GM13976 (cell line): ENCODE measurements around the gene KRTAP4-4.
"Not testable (repeated sequence)": the region's sequence is repeated elsewhere in the genome, so short reads cannot be mapped to it uniquely, and the experiment has no call there.

Source experiments
- DNase-seq: peaks from one replicate; pipeline ENCODE4 v3.0.0; 2012; ENCODE audit warnings: low spot score
- in situ Hi-C: fragments of 300-500 bp; cut with MboI; formaldehyde crosslinking; loops from one replicate; pipeline ENCODE4 v1.12.0; 2022; ENCODE audit warnings: low sequenced_read_pairs, mixed read lengths, inconsistent platforms; ENCODE audit not compliant: unreplicated experiment
- TF ChIP-seq, protein P1 (sequence below): IDR thresholded peaks from 2 replicates; pipeline ENCODE4 v1.5.1; 2012; ENCODE audit warnings: borderline replicate concordance, mild to moderate bottlenecking; ENCODE audit not compliant: insufficient read depth; ENCODE audit errors: extremely low read depth, missing control alignments, control extremely low read depth

Gene KRTAP4-4

DNA sequence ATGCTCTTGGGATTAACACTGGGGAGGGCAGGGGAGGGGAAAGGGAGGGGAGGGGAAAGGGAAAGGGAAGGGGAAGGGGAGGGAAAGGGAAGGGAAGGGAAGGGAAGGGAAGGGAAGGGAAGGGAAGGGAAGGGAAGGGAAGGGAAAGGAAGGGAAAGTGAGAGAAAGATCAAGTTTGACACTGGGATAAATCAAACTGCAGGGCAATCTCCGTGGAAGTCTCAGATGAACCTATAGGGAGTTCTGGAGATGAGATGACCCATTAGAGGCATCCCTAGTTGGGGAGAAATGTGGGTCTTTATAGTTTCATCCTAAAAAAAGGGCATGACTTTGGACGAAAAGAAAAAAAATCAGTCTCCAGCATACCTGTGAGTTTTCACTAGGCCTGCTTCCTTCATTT, 38.8 kb downstream of the KRTAP4-4 start:
- TF ChIP-seq, protein P1, sequence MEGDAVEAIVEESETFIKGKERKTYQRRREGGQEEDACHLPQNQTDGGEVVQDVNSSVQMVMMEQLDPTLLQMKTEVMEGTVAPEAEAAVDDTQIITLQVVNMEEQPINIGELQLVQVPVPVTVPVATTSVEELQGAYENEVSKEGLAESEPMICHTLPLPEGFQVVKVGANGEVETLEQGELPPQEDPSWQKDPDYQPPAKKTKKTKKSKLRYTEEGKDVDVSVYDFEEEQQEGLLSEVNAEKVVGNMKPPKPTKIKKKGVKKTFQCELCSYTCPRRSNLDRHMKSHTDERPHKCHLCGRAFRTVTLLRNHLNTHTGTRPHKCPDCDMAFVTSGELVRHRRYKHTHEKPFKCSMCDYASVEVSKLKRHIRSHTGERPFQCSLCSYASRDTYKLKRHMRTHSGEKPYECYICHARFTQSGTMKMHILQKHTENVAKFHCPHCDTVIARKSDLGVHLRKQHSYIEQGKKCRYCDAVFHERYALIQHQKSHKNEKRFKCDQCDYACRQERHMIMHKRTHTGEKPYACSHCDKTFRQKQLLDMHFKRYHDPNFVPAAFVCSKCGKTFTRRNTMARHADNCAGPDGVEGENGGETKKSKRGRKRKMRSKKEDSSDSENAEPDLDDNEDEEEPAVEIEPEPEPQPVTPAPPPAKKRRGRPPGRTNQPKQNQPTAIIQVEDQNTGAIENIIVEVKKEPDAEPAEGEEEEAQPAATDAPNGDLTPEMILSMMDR = no peak
- no peak for DNase-seq
- in situ Hi-C loops = no loop called here

DNA sequence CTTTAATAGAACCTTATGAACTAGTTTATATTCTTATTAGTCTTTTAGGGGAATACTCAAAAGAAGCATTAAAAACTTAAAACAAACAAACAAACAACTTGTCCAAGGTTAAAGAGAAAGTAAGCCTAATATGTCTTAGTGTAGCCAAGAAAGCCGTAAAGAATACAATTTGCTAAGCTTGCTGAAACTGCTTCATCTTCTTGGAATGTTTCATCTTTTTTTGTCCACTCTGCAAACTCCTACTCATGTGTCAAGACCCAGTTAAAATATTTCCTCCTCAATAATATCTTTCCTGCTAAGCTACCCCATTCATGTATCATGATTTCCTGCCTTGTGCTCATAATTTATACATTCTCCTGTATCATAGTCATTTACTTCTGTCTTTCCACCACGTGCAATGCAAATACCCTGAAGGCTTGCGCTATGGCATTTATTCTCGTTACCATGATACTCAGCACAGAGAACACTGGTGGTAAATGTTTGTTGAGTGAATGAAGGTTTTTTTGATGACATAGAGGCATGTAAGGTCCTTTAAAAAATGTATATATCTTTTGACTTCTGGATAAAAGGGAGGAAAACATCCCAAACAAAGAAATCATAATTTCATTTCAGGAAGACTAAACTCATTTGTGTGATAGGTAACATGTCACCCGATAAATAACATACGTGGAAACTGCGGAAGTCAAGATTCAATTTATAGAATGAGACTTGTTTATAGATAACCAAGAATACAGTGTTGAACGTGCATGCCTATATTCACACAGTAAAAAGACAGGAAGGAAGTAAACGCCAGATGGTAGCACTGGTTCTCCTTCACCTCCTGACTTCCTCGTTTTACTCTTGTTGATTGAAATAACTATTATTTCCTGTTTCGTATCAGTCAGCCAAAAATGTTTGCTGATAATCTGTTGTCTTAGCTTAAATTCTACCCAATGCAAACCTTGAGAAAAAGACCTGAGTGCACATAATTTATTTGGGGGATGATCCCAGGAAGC, 40.6 kb downstream of the KRTAP4-4 start:
- DNase-seq, in situ Hi-C loops: not testable (repeated sequence)

DNA sequence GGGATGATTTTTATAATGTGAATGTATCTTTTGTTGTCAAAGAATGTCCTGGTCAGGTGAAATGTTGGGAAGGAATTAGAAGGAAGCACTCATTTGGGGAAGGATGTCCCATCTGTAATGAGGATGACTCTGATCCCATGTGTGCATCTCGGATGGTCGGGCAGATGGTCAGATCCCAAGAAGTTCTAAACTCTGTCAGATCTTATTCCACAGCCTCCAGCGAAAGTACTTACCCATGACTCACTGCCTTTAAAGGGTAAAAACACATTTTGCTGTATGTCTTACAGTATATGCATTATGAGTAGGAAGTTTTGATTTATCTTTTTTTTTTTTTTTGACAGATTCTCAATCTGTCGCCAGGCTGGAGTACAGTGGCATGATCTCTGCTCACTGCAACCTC, 41.8 kb downstream of the KRTAP4-4 start:
- in situ Hi-C loops = no loop called here
- TF ChIP-seq, protein P1 = no peak
- no peak for DNase-seq

DNA sequence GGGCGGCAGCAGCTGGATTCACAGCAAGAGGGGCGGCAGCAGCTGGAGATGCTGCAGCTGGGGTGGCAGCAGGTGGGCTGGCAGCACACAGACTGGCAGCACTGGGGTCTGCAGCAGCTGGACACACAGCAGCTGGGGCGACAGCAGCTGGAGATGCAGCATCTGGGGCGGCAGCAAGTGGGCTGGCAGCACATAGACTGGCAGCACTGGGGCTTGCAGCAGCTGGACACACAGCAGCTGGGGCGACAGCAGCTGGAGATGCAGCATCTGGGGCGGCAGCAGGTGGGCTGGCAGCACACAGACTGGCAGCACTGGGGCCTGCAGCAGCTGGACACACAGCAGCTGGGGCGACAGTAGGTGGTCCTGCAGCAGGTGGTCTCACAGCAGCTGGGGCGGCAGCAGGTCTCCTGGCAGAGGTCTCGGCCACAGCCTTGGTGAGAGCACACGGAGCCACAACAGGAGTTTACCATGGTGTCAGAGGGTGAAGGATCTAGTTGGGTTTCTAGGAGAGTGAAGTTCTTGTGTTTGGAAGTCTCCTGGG, 42.6 kb downstream of the KRTAP4-4 start, which contains the start of gene KRTAP4-11:
Gene KRTAP4-11 (minus strand): TSS at position 528 of the 541 bp plus-strand sequence. CDS start 58 bp downstream, at position 470.
- in situ Hi-C loops, DNase-seq: not testable (repeated sequence)

DNA sequence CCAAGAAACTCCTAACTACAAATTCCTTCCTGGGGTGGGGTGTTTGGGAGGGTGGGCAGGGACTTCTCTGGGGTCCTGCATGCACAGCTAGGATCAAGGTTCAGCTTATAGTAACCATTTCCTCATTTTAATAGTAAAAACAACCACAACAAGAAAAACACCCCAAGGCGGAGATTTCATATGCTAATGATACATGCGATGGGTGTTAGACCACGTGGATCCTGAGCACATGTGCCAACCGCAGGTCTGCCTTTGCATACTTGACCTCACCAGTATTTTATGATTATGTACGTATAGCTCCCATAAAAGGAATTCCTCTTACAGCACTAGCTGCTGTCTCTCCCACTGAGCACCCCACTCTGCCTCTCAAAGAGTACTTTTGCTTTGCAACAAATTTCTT, 44.3 kb downstream of the KRTAP4-4 start:
- no peak for DNase-seq
- in situ Hi-C loops = no loop called here
- TF ChIP-seq, protein P1 = no peak

DNA sequence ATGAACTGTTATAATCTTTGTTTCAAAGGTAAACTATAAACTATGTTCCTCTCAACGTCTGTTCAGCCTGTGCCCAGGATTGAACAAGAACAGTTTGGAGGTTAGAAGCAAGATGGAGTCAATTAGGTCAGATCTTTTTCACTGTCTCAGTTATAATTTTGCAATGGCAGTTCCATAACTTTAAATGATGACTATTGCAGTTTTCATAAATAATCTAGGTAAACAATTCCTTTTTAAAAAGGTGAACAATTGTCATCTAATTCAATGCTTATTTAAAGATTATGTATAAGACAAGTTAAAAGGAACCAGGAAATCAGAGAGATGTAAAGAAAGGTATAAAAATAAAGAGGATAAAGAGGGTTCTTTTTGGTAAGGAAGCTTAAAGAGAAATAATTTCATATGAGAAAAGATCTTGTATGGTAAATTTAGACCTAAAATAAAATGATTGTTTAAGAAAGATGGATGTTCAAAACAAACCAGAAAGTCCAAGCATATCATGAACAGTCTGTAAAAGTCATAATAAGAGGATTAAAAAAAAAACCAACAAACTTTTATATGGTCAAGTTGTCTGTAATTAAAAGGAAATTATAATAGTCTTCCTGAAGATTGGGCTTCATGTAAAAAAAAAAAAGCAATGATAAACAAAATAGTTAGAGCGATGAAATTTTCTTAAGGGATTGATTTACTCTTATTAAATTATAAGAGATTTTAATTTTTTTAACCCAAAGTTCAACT, 49.2 kb downstream of the KRTAP4-4 start:
- TF ChIP-seq, protein P1 = no peak
- in situ Hi-C loops = no loop called here
- DNase-seq = no peak
